ENCODE data around the gene MAP3K14.
"Not testable (repeated sequence)": the region's sequence is repeated elsewhere in the genome, so short reads cannot be mapped to it uniquely, and the experiment has no call there.

The MAP3K14 gene

DNA sequence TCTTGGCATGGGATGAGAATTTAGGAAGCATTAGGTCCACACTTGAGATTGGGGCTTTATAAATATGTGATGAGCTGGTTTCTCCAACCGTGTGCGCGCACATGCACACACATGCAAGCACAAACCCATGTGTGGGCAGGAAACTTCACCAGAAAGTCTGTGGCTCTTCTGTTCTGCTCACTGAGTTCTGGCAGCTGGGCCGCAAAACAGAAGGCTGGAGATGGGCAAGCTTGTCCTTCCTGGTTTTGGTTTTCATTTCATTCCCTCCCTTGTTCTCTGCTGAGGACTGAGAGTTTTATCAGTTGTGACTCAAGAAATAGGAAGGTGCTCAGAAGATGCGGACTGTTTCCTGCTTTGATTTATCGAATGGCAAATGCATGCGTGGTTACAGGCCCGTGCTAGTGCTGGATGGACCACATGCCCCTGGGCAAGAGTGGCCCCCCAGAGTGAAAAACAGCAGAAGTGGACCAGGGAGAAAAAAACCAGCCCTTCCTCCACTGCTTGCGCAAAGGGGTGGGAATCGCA, 14.1 kb downstream of the MAP3K14 start:
- Histone ChIP-seq H3K27me3 (ENCODE audit: control insufficient read depth, insufficient read depth, low read length) (no peaks in the 10 kb centered on the region), H3K4me3 (ENCODE audit: low read depth, low read length) (no peak overlapping the region), H3K9me3 (ENCODE audit: control insufficient read depth, insufficient read depth, low read length) (no peaks in the 10 kb centered on the region), H3K36me3 (ENCODE audit: control insufficient read depth, insufficient read depth, low read length) (no peaks in the 10 kb centered on the region), H3K4me1 (ENCODE audit: control insufficient read depth, insufficient read depth, low read length) (no peaks in the 10 kb centered on the region), H3K9ac (ENCODE audit: low read depth, low read length) (no peak overlapping the region)

DNA sequence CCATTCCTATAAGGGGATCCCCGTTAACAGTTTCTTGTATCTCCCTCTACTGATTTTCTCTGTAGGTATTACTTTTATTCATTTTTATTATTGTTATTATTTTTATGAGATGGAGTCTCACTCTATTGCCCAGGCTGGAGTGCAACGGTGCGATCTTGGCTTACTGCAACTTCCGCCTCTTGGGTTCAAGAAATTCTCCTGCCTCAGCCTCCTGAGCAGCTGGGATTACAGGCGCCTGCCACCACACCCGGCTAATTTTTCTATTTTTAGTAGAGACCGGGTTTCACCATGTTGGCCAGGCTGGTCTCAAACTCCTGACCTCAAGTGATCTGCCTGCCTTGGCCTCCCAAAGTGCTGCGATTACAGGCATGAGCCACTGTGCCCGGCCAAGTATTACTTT, 14.6 kb downstream of the MAP3K14 start:
- not testable (repeated sequence) for H3K27me3 ChIP-seq (ENCODE audit: control insufficient read depth, insufficient read depth, low read length); H3K9ac ChIP-seq (ENCODE audit: low read depth, low read length); H3K4me3 ChIP-seq (ENCODE audit: low read depth, low read length); H3K9me3 ChIP-seq (ENCODE audit: control insufficient read depth, insufficient read depth, low read length); H3K4me1 ChIP-seq (ENCODE audit: control insufficient read depth, insufficient read depth, low read length); H3K36me3 ChIP-seq (ENCODE audit: control insufficient read depth, insufficient read depth, low read length)

DNA sequence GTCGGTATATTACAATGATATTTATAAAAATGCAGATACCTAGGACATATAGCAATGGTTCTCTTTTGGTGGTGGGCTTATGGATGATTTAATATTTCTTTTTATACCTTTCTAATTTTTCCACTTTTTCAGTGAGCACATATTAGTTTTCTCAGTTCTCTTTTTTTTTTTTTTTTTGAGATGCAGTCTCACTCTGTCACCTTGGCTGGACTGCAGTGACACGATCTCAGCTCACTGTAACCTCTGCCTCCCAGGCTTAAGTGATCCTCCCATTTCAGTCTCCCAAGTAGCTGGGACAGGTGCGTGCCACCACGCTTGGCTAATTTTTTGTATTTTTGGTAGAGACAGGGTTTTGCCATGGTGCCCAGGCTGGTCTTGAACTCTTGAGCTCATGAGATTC, 15.1 kb downstream of the MAP3K14 start:
- no peak overlapping the region for H3K9ac ChIP-seq (ENCODE audit: low read depth, low read length)
- no peak overlapping the region for H3K4me3 ChIP-seq (ENCODE audit: low read depth, low read length)
- H3K27me3 ChIP-seq (ENCODE audit: control insufficient read depth, insufficient read depth, low read length), result no peaks in the 10 kb centered on the region
- no peaks in the 10 kb centered on the region for H3K4me1 ChIP-seq (ENCODE audit: control insufficient read depth, insufficient read depth, low read length)
- H3K9me3 ChIP-seq (ENCODE audit: control insufficient read depth, insufficient read depth, low read length), result no peaks in the 10 kb centered on the region
- no peaks in the 10 kb centered on the region for H3K36me3 ChIP-seq (ENCODE audit: control insufficient read depth, insufficient read depth, low read length)

DNA sequence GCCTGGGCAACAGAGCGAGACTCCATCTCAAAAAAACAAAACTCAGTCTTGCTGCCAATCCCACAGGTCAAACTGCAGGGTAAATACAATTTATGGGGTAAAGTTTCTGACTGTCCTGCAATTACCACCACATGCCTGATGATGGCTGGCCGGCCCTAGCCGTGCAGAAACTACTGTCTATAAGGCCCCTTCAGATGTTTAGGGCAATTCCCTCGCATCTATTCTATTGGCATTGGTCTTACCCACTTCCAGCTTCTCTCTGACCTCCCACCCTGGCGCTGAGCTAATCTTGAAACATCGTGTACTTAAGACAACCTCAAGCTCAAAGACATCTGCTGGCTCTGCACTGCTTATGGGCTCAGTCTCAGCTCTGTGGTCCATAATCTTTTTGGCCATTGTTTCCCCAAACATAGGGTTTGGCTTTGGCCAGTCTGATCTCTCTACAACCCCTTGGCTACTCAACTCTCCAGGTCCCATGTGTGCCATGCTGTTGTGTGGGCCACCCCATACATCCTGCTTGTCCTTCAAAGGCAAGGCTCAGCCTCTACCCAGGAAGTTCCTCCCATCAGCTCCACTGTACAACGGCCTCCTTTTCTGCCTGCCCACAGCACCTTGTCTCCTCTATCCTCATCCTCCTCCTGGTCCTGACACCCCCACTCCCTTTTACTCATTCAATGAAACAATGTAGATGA, 16.6 kb downstream of the MAP3K14 start:
- H3K4me1 ChIP-seq (ENCODE audit: control insufficient read depth, insufficient read depth, low read length), result no peaks in the 10 kb centered on the region
- no peak overlapping the region for H3K9ac ChIP-seq (ENCODE audit: low read depth, low read length)
- no peaks in the 10 kb centered on the region for H3K36me3 ChIP-seq (ENCODE audit: control insufficient read depth, insufficient read depth, low read length)
- no peak overlapping the region for H3K4me3 ChIP-seq (ENCODE audit: low read depth, low read length)
- no peaks in the 10 kb centered on the region for H3K9me3 ChIP-seq (ENCODE audit: control insufficient read depth, insufficient read depth, low read length)
- H3K27me3 ChIP-seq (ENCODE audit: control insufficient read depth, insufficient read depth, low read length), result no peaks in the 10 kb centered on the region

DNA sequence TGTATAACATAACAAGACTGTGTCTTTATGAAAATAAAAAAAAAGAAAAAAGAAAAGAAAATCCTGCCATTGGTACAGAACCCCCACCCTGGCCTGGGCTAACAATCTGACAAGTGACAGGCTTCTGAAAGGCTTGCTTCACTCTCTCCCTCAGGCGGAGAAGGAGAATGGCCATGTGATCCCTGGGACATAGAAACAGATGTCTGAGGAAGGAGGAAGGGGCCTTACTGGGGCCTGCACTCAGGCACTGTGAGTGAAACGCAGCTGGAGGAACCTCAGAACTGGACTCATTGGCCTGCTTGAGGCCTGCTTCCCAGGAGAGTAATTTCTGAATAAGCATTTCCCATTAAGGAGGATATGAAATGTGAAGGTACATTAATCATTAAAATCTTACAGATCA, 17.5 kb downstream of the MAP3K14 start:
- Histone ChIP-seq H3K36me3 (ENCODE audit: control insufficient read depth, insufficient read depth, low read length) (no peaks in the 10 kb centered on the region), H3K4me1 (ENCODE audit: control insufficient read depth, insufficient read depth, low read length) (no peaks in the 10 kb centered on the region), H3K27me3 (ENCODE audit: control insufficient read depth, insufficient read depth, low read length) (no peaks in the 10 kb centered on the region)

DNA sequence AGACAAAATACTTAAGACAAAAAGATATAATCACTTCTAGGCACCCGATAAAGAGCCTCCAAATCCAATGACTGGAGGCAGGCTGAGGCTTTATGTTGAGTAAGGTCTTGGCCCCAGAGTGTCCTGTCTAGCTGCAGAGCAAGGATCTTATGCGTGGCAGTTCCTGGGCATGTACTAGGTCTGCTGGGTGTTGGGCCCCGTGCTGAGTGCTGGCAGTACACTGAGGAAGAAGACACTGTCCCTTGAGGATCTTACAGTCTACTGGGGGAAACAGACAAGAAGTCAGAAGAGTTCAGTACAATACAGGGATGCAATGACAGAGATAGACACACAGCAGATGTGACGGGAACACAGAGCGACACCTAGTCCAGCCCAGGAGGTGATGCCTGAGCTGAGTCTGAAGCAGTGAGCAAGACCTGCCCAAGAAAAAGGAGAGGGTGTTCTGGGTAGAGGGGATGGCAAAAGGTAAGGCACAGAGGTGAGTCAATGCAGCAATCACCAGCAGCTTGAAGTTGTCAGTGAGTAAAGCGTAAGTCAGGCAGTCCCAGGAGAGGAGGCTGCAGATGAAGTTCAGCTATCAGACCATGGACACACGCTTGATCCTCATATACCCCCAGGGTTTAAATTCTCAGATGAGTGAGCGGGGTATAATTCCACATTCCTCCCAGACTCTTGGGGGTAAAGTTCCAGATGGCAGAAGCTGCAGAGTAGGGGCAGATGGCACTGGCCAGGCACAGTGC, 18.1 kb downstream of the MAP3K14 start:
- no peaks in the 10 kb centered on the region for H3K27me3 ChIP-seq (ENCODE audit: control insufficient read depth, insufficient read depth, low read length)
- H3K4me1 ChIP-seq (ENCODE audit: control insufficient read depth, insufficient read depth, low read length), result no peaks in the 10 kb centered on the region
- H3K4me3 ChIP-seq (ENCODE audit: low read depth, low read length), result no peak overlapping the region
- no peak overlapping the region for H3K9ac ChIP-seq (ENCODE audit: low read depth, low read length)
- no peaks in the 10 kb centered on the region for H3K9me3 ChIP-seq (ENCODE audit: control insufficient read depth, insufficient read depth, low read length)
- H3K36me3 ChIP-seq (ENCODE audit: control insufficient read depth, insufficient read depth, low read length), result no peaks in the 10 kb centered on the region

More for the DNA sequence above, 17.5 kb downstream of the MAP3K14 start:
- Histone ChIP-seq H3K4me3 (ENCODE audit: low read depth, low read length) (no peak overlapping the region), H3K9ac (ENCODE audit: low read depth, low read length) (no peak overlapping the region), H3K9me3 (ENCODE audit: control insufficient read depth, insufficient read depth, low read length) (no peaks in the 10 kb centered on the region)

DNA sequence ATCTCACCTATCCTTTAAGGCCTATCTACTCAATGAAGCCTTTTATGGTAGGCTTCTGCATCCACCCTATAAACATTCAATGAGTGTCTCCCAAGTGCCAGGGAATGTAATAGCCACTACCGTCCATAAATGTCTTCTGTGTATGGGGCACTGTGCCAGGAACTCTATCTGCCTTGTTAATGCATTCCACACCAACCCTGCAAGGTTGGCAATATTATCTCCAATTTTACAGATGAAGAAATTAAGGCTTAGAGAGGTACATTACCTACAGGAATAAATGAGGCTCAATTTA, 20.0 kb downstream of the MAP3K14 start:
- Histone ChIP-seq H3K9me3 (ENCODE audit: control insufficient read depth, insufficient read depth, low read length) (no peaks in the 10 kb centered on the region), H3K4me1 (ENCODE audit: control insufficient read depth, insufficient read depth, low read length) (no peaks in the 10 kb centered on the region), H3K36me3 (ENCODE audit: control insufficient read depth, insufficient read depth, low read length) (no peaks in the 10 kb centered on the region), H3K27me3 (ENCODE audit: control insufficient read depth, insufficient read depth, low read length) (no peaks in the 10 kb centered on the region), H3K4me3 (ENCODE audit: low read depth, low read length) (no peak overlapping the region), H3K9ac (ENCODE audit: low read depth, low read length) (no peak overlapping the region)

DNA sequence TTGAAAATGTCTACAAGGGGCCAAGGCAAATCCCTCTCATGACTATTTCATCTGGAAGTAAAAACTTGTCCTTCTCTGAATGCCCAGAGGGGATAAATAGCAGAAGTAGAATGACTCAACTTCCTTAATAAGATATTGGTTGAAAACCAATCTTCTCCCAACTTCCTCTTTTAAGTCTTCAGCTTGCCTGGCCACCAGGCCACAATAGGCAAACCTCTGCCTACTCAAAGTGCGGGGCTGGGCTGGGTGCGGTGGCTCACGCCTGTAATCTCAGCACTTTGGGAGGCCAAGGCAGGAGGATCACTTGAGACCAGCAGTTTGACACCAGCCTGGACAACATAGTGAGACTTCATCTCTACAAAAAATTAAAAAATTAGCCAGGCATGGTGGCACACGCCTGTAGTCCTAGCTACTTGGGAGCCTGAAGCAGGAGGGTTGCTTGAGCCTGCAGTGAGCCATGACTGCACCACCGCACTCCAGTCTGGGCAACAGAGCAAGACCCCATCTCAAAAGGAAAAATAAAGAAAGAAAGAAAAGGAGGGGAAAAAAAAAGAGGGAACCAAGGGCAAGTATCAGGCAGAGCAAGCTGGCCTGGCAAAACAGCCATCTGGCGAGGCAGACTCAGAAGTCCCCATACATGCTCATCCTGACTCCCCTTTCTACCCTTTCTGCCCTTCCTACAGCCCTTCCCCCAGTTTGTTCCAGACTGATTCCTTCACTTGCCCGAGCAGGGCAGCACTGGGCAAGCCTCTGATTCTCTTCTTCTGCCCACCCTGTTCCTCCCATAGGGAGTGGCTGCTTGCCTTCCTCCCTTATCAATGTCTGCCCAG, 20.6 kb downstream of the MAP3K14 start:
- no peaks in the 10 kb centered on the region for H3K9me3 ChIP-seq (ENCODE audit: control insufficient read depth, insufficient read depth, low read length)
- no peaks in the 10 kb centered on the region for H3K27me3 ChIP-seq (ENCODE audit: control insufficient read depth, insufficient read depth, low read length)
- no peaks in the 10 kb centered on the region for H3K36me3 ChIP-seq (ENCODE audit: control insufficient read depth, insufficient read depth, low read length)
- no peaks in the 10 kb centered on the region for H3K4me1 ChIP-seq (ENCODE audit: control insufficient read depth, insufficient read depth, low read length)
- no peak overlapping the region for H3K9ac ChIP-seq (ENCODE audit: low read depth, low read length)
- no peak overlapping the region for H3K4me3 ChIP-seq (ENCODE audit: low read depth, low read length)

DNA sequence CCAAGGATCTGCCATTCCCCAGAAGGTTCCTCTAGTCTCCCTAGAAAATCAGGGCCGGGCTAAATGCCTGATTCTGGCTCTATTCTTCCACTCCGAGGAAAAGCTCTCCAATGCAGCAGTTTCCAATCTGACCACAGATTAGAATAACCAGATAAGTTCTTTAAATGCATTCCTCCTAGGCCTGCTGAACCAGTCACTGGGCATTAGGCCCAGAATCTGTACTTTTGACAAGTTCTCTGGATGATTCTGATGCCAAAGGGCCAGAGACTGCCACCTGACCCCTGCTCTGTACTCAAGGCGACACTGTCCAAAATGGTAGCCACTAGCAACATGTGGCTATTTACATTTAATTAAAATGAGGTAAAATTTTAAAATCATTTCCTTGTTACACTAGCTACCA, 22.3 kb downstream of the MAP3K14 start:
- no peaks in the 10 kb centered on the region for H3K4me1 ChIP-seq (ENCODE audit: control insufficient read depth, insufficient read depth, low read length)
- H3K27me3 ChIP-seq (ENCODE audit: control insufficient read depth, insufficient read depth, low read length), result no peaks in the 10 kb centered on the region
- H3K36me3 ChIP-seq (ENCODE audit: control insufficient read depth, insufficient read depth, low read length), result no peaks in the 10 kb centered on the region
- no peaks in the 10 kb centered on the region for H3K9me3 ChIP-seq (ENCODE audit: control insufficient read depth, insufficient read depth, low read length)
- H3K9ac ChIP-seq (ENCODE audit: low read depth, low read length), result no peak overlapping the region
- no peak overlapping the region for H3K4me3 ChIP-seq (ENCODE audit: low read depth, low read length)

DNA sequence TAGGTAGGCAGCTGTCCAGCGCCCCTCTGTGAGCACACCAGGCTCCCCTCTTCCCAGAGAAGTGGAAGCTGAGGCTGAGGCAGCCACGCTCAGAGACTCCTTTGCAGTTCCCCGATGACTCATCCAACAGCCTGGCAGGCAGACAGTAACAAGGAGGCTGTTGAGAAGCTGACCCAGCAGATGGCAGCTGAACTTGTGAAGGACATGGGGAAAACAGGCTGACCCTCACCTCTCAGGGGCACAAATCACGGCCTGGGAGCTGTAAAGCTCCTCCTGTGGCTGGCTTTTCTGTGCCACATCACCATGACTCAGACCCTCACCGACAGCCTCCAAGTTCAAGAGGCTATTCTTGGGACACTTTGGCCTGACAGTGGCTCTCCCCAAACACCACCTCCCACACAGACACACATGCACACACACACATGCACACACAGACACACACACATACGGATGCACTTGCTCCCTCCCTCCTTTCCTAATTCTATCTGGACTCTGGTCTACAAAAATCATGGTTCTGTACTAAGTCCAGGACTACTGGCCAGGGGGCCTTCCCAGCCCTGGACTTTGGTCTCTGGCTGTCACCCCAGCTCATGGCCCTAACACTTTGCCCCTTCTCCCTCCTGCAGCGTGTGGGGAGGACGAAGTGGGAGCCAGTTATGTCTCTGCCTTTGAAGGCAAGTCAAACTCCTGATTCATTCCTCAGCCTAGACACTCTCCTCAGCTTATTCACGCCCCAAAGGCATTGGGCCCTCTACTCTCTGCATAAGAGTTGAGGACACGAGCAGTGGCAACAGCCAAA, 23.2 kb downstream of the MAP3K14 start:
- H3K9ac ChIP-seq (ENCODE audit: low read depth, low read length), result no peak overlapping the region
- no peaks in the 10 kb centered on the region for H3K36me3 ChIP-seq (ENCODE audit: control insufficient read depth, insufficient read depth, low read length)
- H3K4me3 ChIP-seq (ENCODE audit: low read depth, low read length), result no peak overlapping the region
- H3K27me3 ChIP-seq (ENCODE audit: control insufficient read depth, insufficient read depth, low read length), result no peaks in the 10 kb centered on the region
- no peaks in the 10 kb centered on the region for H3K4me1 ChIP-seq (ENCODE audit: control insufficient read depth, insufficient read depth, low read length)
- H3K9me3 ChIP-seq (ENCODE audit: control insufficient read depth, insufficient read depth, low read length), result no peaks in the 10 kb centered on the region

DNA sequence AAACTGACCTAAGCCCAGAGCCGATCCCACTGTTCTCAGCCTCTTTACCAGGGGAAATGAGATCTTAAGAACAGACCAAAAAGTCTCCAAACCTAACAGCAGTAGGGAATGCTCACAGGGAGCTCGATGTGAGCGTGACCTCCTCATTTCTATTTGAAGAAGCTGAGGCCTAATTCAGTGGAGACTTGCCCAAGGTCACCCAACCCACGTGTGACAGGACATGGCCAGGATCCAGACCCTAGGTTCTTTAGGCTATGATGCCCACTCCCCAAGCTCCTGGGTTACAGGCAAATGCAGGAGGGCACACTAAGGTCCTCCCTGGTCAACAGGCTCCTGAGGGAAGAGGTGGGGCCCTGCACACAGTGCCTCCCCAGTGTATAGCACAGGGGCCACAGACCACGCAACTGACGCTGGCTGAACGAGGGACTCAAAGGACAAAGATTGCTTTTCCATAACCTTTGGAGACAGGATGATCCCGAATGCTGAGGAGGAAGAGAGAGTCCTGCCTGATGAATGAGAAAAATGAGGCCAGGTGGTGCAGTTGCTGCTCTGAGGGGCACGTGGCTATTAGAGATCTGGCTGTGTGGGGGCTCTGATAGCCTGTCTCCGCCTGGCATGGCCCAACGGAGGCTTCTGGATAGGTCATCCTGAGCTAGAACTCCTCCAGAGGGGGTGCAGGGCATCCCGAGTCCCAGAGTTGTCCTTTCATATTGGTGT, 24.0 kb downstream of the MAP3K14 start:
- Histone ChIP-seq H3K9ac (ENCODE audit: low read depth, low read length) (no peak overlapping the region), H3K27me3 (ENCODE audit: control insufficient read depth, insufficient read depth, low read length) (no peaks in the 10 kb centered on the region), H3K4me1 (ENCODE audit: control insufficient read depth, insufficient read depth, low read length) (no peaks in the 10 kb centered on the region), H3K9me3 (ENCODE audit: control insufficient read depth, insufficient read depth, low read length) (no peaks in the 10 kb centered on the region), H3K4me3 (ENCODE audit: low read depth, low read length) (no peak overlapping the region), H3K36me3 (ENCODE audit: control insufficient read depth, insufficient read depth, low read length) (no peaks in the 10 kb centered on the region)
